Parathyroid adenoma (tissue), 2 donors: Measurements from ENCODE around the gene RHD.

ENCODE experiments used
- H2AFZ ChIP-seq: fragments of 300-600 bp; sonication (generic); one replicate; pipeline ENCODE4 v1.7.0; 2017; ENCODE audit warnings: antibody characterized with exemption, mild to moderate bottlenecking
- H3K27ac ChIP-seq: fragments of 300-600 bp; sonication (generic); one replicate; pipeline ENCODE4 v1.7.0; 2017
- H3K27me3 ChIP-seq: fragments of 300-600 bp; sonication (generic); one replicate; pipeline ENCODE4 v1.7.0; 2017; ENCODE audit warnings: low read length; ENCODE audit not compliant: control insufficient read depth, insufficient read depth
- H3K36me3 ChIP-seq: fragments of 300-600 bp; sonication (generic); one replicate; pipeline ENCODE4 v1.7.0; 2017; ENCODE audit warnings: low read length; ENCODE audit not compliant: control insufficient read depth, insufficient read depth
- H3K4me1 ChIP-seq: fragments of 300-600 bp; sonication (generic); one replicate; pipeline ENCODE4 v1.7.0; 2017; ENCODE audit warnings: control low read depth
- H3K4me2 ChIP-seq: fragments of 300-600 bp; sonication (generic); one replicate; pipeline ENCODE4 v1.7.0; 2017; ENCODE audit warnings: low read length
- H3K4me3 ChIP-seq: fragments of 300-600 bp; sonication (generic); one replicate; pipeline ENCODE4 v1.7.0; 2017; ENCODE audit warnings: low read depth, low read length
- H3K79me2 ChIP-seq: fragments of 300-600 bp; sonication (generic); one replicate; pipeline ENCODE4 v1.7.0; 2017; ENCODE audit warnings: control low read depth
- H3K9ac ChIP-seq: fragments of 300-600 bp; sonication (generic); one replicate; pipeline ENCODE4 v1.7.0; 2017; ENCODE audit warnings: mild to moderate bottlenecking
- H3K9me3 ChIP-seq: fragments of 300-600 bp; sonication (generic); one replicate; pipeline ENCODE4 v1.7.0; 2017; ENCODE audit warnings: low read length; ENCODE audit not compliant: control insufficient read depth
- TF ChIP-seq, protein P1 (sequence below): fragments of 300-600 bp; sonication (generic); IDR thresholded peaks from one replicate; pipeline ENCODE4 v1.7.0; 2017; ENCODE audit warnings: antibody characterized with exemption, mild to moderate bottlenecking
- donor health status: primary hyperparathyroidism.

The RHD gene

GRCh38 chr1:25238046-25238445 lies 34.3 kb upstream of the RHD start:
- no peaks in the 10 kb centered on the region for H3K4me1 ChIP-seq
- H3K4me3 ChIP-seq = no peak overlapping the region
- TF ChIP-seq, protein P1, sequence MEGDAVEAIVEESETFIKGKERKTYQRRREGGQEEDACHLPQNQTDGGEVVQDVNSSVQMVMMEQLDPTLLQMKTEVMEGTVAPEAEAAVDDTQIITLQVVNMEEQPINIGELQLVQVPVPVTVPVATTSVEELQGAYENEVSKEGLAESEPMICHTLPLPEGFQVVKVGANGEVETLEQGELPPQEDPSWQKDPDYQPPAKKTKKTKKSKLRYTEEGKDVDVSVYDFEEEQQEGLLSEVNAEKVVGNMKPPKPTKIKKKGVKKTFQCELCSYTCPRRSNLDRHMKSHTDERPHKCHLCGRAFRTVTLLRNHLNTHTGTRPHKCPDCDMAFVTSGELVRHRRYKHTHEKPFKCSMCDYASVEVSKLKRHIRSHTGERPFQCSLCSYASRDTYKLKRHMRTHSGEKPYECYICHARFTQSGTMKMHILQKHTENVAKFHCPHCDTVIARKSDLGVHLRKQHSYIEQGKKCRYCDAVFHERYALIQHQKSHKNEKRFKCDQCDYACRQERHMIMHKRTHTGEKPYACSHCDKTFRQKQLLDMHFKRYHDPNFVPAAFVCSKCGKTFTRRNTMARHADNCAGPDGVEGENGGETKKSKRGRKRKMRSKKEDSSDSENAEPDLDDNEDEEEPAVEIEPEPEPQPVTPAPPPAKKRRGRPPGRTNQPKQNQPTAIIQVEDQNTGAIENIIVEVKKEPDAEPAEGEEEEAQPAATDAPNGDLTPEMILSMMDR = no peak
- no peaks in the 10 kb centered on the region for H3K79me2 ChIP-seq
- no peak overlapping the region for H3K9ac ChIP-seq
- H3K27ac ChIP-seq = no peak overlapping the region
- no peaks in the 10 kb centered on the region for H3K36me3 ChIP-seq
- H3K27me3 ChIP-seq = no peaks in the 10 kb centered on the region
- no peak overlapping the region for H2AFZ ChIP-seq
- no peak overlapping the region for H3K4me2 ChIP-seq
- no peaks in the 10 kb centered on the region for H3K9me3 ChIP-seq

- Histone ChIP-seq H3K4me3 (peak overlapping the region; percentile 54), H3K9ac (no peak overlapping the region), H3K36me3 (no peaks in the 10 kb centered on the region), H3K4me1 (no peaks in the 10 kb centered on the region), H3K27me3 (no peaks in the 10 kb centered on the region), H3K9me3 (no peaks in the 10 kb centered on the region), H3K4me2 (peak overlapping the region; percentile 66), H3K27ac (peak overlapping the region; percentile 85), H2AFZ (peak overlapping the region; percentile 64), H3K79me2 (no peaks in the 10 kb centered on the region)
- TF ChIP-seq, protein P1 = peak; percentile 43
Observed at GRCh38 chr1:25239681-25240541, 32.4 kb upstream of the RHD start.

DNA sequence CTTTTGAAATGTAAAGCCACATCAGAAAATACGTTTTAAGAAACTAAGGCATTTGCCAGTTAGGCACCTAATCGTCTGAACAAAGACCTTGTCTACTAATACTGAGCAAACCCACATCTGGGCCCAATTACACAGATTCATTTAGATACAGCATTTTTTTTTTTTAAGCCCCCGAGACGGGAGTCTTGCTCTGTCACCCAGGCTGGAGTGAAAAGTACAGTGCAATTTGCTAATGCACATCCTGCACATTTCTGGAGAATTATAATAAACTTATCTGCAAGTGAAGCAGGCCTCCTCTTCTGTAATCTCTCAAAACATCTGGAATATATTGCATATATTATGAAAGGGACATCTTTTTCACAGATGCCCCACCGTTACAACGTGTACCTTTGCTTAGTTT lies 28.4 kb upstream of the RHD start:
- H3K27me3 ChIP-seq = no peaks in the 10 kb centered on the region
- no peak overlapping the region for H3K4me3 ChIP-seq
- H3K4me2 ChIP-seq = no peak overlapping the region
- H3K27ac ChIP-seq = no peak overlapping the region
- H3K9me3 ChIP-seq = no peaks in the 10 kb centered on the region
- H3K79me2 ChIP-seq = no peaks in the 10 kb centered on the region
- no peak overlapping the region for H3K9ac ChIP-seq
- TF ChIP-seq, protein P1 = no peak
- no peaks in the 10 kb centered on the region for H3K4me1 ChIP-seq
- no peak overlapping the region for H2AFZ ChIP-seq
- H3K36me3 ChIP-seq = no peaks in the 10 kb centered on the region

DNA sequence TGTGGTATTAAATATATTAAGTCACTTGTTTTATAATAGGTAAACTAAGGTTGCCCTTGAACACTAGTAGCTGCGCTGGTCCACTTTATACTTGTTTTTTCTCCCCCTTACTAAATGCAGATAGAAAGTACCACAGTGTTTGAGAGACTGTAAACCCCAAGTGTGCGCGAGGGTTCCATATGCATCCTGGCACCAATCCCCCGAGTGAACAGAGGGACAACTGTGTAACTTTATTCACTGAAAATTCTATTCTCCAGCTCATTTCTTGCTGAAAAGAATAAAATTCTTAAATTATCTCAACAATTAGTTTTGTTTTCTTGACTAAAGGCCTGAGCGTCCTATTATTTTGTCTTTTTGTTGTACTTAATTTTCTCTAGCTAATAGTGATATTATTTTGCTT lies 26.9 kb upstream of the RHD start:
- Histone ChIP-seq H3K79me2 (no peaks in the 10 kb centered on the region), H3K9ac (no peak overlapping the region), H3K27ac (no peak overlapping the region), H3K4me1 (no peaks in the 10 kb centered on the region), H2AFZ (no peak overlapping the region), H3K36me3 (no peaks in the 10 kb centered on the region), H3K9me3 (no peaks in the 10 kb centered on the region), H3K4me3 (peak overlapping the region; percentile 99), H3K27me3 (no peaks in the 10 kb centered on the region), H3K4me2 (peak overlapping the region; percentile 96)
- TF ChIP-seq, protein P1 = no peak
